ENCODE results near the gene FAM156A.

- TF ChIP-seq, protein P1, sequence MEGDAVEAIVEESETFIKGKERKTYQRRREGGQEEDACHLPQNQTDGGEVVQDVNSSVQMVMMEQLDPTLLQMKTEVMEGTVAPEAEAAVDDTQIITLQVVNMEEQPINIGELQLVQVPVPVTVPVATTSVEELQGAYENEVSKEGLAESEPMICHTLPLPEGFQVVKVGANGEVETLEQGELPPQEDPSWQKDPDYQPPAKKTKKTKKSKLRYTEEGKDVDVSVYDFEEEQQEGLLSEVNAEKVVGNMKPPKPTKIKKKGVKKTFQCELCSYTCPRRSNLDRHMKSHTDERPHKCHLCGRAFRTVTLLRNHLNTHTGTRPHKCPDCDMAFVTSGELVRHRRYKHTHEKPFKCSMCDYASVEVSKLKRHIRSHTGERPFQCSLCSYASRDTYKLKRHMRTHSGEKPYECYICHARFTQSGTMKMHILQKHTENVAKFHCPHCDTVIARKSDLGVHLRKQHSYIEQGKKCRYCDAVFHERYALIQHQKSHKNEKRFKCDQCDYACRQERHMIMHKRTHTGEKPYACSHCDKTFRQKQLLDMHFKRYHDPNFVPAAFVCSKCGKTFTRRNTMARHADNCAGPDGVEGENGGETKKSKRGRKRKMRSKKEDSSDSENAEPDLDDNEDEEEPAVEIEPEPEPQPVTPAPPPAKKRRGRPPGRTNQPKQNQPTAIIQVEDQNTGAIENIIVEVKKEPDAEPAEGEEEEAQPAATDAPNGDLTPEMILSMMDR (IDR thresholded peaks at IDR 0.05) = no peak
- TF ChIP-seq POLR2A (IDR thresholded peaks at IDR 0.05) = no peak
- no peak for TF ChIP-seq EP300 (IDR thresholded peaks at IDR 0.05)
- TF ChIP-seq POLR2AphosphoS5 (IDR thresholded peaks at IDR 0.05) = no peak
Measured at GRCh38 chrX:52983321-52984000, 25.1 kb upstream of the FAM156A start.

Measured in stomach (tissue), 4 donors.